Memory B cell (primary cell): Measurements from ENCODE around the gene RBM15B.

Source experiments
- ATAC-seq: fragments of 150-1000 bp; cut with Tn5 transposase; 2 replicates; pipeline ENCODE4 v1.10.0; 2021; ENCODE audit warnings: low read depth, mild to moderate bottlenecking, moderate library complexity
- DNase-seq, 2 donors: peaks; one replicate each; pipeline ENCODE4 v3.0.0; 2022; ENCODE audit warnings: low spot score in 2 of 2
- H3K27ac Mint-ChIP-seq: one replicate; pipeline ENCODE4 v1.8.0; 2022; ENCODE audit warnings: mild to moderate bottlenecking, moderate library complexity, mixed read lengths
- H3K27me3 Mint-ChIP-seq: one replicate; pipeline ENCODE4 v1.8.0; 2022; ENCODE audit warnings: mixed read lengths
- H3K36me3 Mint-ChIP-seq: one replicate; pipeline ENCODE4 v1.8.0; 2022; ENCODE audit warnings: mild to moderate bottlenecking, mixed read lengths
- H3K4me1 Mint-ChIP-seq: one replicate; pipeline ENCODE4 v1.8.0; 2022; ENCODE audit warnings: mixed read lengths
- H3K4me3 Mint-ChIP-seq: one replicate; pipeline ENCODE4 v1.8.0; 2022; ENCODE audit warnings: mild to moderate bottlenecking, moderate library complexity, mixed read lengths
- H3K9me3 Mint-ChIP-seq: one replicate; pipeline ENCODE4 v1.8.0; 2022; ENCODE audit warnings: mixed read lengths

Gene RBM15B, protein sequence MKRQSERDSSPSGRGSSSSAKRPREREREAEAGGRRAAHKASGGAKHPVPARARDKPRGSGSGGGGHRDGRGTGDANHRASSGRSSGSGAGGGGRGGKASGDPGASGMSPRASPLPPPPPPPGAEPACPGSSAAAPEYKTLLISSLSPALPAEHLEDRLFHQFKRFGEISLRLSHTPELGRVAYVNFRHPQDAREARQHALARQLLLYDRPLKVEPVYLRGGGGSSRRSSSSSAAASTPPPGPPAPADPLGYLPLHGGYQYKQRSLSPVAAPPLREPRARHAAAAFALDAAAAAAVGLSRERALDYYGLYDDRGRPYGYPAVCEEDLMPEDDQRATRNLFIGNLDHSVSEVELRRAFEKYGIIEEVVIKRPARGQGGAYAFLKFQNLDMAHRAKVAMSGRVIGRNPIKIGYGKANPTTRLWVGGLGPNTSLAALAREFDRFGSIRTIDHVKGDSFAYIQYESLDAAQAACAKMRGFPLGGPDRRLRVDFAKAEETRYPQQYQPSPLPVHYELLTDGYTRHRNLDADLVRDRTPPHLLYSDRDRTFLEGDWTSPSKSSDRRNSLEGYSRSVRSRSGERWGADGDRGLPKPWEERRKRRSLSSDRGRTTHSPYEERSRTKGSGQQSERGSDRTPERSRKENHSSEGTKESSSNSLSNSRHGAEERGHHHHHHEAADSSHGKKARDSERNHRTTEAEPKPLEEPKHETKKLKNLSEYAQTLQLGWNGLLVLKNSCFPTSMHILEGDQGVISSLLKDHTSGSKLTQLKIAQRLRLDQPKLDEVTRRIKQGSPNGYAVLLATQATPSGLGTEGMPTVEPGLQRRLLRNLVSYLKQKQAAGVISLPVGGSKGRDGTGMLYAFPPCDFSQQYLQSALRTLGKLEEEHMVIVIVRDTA

DNA sequence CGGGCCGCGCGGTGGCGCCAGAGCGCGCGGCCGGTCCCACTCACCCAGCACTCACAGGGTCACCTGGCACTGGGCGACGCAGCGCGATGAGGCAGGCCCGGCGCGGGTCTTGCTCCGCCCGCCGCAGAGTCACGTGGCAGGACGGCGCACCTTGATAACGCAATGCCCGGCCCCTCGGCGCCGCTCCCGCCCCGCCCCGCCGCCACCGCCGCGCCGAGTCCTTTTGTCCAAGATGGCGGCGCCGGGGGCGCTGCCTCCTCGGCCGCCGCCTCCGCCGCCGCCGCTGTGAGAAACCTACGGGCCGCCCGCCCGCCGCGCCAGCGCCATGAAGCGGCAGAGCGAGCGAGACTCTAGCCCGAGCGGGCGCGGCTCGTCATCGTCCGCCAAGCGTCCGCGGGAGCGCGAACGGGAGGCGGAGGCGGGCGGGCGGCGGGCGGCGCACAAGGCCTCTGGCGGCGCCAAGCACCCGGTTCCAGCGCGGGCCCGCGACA is at the start of gene RBM15B:
Gene RBM15B (plus strand): TSS at position 211 of the 491 bp plus-strand sequence. CDS start 115 bp downstream, at position 326.
- peaks cover 32% of the 10 kb centered on the region for H3K4me1 Mint-ChIP-seq
- no peaks in the 10 kb centered on the region for H3K27me3 Mint-ChIP-seq
- H3K9me3 Mint-ChIP-seq, result no peaks in the 10 kb centered on the region
- H3K36me3 Mint-ChIP-seq, result peaks cover 19% of the 10 kb centered on the region
- ATAC-seq (peak; percentile 92), DNase-seq (peak; percentile 96 to 97)
- H3K4me3 Mint-ChIP-seq, result peak within 1 kb of the TSS; percentile 83
- peak within 1 kb of the TSS; percentile 77 for H3K27ac Mint-ChIP-seq

DNA sequence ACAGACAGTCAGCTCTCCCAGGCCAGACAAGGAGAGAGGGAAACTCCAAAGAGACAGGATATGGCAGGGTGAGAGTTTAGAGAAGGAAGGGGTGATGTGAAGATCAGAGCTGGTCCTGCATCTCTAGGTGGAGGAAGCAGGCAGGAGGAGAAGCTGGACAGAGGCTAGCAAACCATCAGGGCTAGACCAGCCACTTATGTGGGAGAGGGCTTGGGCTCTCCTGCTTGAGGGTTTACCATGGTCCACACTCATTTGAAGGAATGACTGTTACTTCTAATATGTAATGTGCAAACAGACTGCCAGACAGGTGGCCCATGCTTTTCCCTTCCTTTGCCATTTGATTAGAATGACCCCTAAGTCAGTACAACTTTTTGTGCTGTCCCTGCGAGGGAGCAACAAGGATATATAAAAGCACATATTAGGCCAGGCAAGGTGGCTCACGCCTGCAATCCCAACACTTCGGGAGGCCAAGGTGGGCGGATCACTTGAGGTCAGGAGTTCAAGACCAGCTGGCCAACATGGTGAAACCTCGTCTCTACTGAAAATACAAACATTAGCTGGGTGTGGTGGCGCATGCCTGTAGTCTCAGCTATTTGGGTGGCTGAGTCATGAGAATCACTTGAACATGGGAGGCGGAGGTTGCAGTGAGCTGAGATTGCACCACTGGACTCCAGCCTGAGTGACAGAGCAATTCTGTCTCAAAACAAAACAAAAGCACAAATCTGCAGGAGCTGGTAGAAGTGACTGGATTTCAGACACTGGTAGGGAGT is 47.0 kb upstream of the RBM15B start:
- H3K4me1 Mint-ChIP-seq, result no peaks in the 10 kb centered on the region
- no peak for ATAC-seq
- no peak overlapping the region for H3K27ac Mint-ChIP-seq
- no peak overlapping the region for H3K4me3 Mint-ChIP-seq
- no peaks in the 10 kb centered on the region for H3K36me3 Mint-ChIP-seq
- H3K27me3 Mint-ChIP-seq, result peaks cover 3% of the 10 kb centered on the region
- DNase-seq, result no peak
- H3K9me3 Mint-ChIP-seq, result no peaks in the 10 kb centered on the region

DNA sequence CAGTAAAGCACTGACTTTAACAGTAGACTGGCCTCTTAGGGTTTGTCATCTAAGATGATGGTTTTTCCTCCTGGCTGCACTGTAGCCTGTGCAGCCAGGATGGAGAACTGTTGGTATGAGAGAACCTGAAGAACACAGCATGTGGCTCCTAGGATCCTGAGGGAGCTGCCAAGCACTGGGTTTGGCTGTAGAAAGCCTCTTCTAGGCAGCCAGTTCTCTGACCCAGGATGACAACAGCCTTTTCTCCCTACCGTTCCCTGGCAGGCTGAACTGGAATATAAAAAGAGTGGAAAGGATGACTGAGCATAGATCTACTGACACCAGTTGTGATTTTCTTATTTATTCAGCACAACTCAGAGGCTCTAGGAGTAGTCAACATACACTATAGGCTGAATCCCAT is 40.3 kb upstream of the RBM15B start:
- no peak for ATAC-seq
- H3K4me1 Mint-ChIP-seq, result no peaks in the 10 kb centered on the region
- H3K4me3 Mint-ChIP-seq, result no peak overlapping the region
- peaks cover 5% of the 10 kb centered on the region for H3K27me3 Mint-ChIP-seq
- no peak for DNase-seq
- H3K9me3 Mint-ChIP-seq, result no peaks in the 10 kb centered on the region
- H3K36me3 Mint-ChIP-seq, result no peaks in the 10 kb centered on the region
- no peak overlapping the region for H3K27ac Mint-ChIP-seq

DNA sequence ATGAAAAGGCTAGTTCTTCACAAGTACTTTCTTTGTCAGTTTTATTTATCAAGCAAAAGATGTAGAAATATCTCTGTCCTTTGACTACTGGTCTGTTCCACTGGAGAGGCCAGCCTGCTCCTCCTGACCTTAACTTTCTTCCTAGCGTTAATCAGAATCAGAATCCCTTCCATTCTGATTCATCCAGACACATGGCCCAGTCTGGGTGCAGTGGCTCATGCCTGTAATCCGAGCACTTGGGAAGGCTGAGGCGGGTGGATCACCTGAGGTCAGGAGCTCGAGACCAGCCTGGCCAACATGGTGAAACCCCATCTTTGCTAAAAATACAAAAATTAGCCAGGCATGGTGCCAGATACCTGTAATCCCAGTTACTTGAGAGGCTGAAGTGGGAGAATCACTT is 38.0 kb upstream of the RBM15B start:
- DNase-seq, result no peak
- Mint-ChIP-seq H3K4me3 (no peak overlapping the region), H3K4me1 (no peaks in the 10 kb centered on the region), H3K36me3 (no peaks in the 10 kb centered on the region), H3K27me3 (peaks cover 5% of the 10 kb centered on the region), H3K9me3 (no peaks in the 10 kb centered on the region), H3K27ac (no peak overlapping the region)
- ATAC-seq, result no peak

DNA sequence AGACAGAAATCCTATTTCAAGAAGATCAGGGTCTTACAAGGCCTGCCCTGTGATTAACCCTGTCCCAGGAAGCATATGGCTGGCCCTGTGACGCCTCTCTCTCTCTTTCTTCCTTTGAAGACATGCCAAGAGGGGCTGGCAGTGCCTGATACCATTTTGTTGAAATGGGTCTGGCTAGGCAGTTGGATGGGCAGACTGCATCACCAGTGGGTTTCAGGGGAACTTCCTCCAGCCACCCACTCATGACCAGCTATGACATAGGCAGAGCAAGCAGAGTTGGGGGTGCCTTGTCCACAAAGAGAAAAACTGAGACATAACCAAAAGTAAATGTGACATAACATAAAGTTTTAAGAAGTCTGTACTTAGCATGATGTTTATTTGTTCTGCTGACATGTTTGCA is 37.4 kb upstream of the RBM15B start:
- no peak overlapping the region for H3K4me3 Mint-ChIP-seq
- H3K27me3 Mint-ChIP-seq, result peaks cover 5% of the 10 kb centered on the region
- H3K27ac Mint-ChIP-seq, result no peak overlapping the region
- ATAC-seq (no peak), DNase-seq (no peak)
- H3K36me3 Mint-ChIP-seq, result no peaks in the 10 kb centered on the region
- no peaks in the 10 kb centered on the region for H3K4me1 Mint-ChIP-seq
- H3K9me3 Mint-ChIP-seq, result no peaks in the 10 kb centered on the region

DNA sequence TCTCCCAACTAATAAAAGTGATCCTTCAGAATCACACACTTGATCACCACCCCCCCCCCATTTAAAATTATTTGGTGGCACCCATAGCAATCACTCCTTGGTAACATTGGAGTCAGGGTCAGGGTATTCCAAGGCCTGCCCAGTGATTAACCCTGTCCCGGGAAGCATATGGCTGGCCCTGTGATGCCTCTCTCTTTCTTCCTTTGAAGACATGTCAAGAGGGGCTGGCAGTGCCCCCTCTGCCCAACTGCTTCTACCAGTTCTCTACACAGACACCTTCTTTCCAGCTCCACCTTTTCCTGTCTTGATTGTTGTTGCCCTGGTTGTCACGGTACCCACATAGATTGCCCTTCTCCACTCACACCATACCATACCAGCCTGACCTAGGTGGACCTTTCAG is 36.9 kb upstream of the RBM15B start:
- H3K27ac Mint-ChIP-seq, result no peak overlapping the region
- H3K4me1 Mint-ChIP-seq, result no peaks in the 10 kb centered on the region
- no peaks in the 10 kb centered on the region for H3K9me3 Mint-ChIP-seq
- DNase-seq, result no peak
- H3K36me3 Mint-ChIP-seq, result no peaks in the 10 kb centered on the region
- peaks cover 5% of the 10 kb centered on the region for H3K27me3 Mint-ChIP-seq
- ATAC-seq, result no peak
- H3K4me3 Mint-ChIP-seq, result no peak overlapping the region

DNA sequence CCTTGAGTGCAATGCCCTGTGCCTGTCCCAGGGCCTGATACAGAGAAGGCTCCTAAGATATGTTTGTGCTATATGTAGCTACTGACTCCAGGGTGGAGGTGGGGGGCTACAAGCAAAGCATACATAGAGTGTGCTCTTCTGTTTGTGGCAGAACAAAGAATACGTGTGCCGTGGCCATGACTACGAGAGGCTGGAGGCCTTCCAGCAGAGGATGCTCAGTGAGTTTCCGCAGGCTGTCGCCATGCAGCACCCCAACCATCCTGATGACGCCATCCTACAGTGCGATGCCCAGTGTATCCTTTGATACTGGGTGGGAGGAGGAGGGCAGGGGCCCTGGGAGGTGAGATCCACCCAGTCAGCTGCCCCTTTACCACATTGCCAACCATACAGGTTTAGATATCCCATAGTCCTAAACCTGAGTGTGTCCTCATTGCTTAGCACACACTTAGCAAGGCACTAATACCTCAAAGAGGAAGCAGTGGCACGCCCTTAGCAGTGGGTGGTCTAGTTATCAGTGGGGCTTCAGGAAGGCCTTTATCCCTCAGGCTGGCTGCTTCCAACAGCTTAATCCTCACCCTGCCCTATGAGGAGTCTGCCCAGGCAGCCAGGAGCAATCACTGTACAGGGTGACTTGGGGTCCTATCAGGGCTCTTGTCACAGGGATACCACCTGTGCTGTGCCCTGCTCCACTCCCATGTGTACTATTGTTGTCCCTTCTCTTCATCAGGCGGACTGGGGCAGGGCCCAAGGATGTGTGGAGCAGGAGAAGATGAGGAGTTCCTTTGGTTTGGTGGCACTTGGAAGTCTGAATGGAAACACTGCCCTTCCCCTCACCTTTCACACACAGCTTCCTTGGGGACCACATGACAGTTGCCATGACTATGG is 36.1 kb upstream of the RBM15B start:
- DNase-seq (no peak), ATAC-seq (no peak)
- Mint-ChIP-seq H3K27me3 (peaks cover 4% of the 10 kb centered on the region), H3K9me3 (no peaks in the 10 kb centered on the region), H3K27ac (no peak overlapping the region), H3K4me1 (no peaks in the 10 kb centered on the region), H3K36me3 (no peaks in the 10 kb centered on the region), H3K4me3 (no peak overlapping the region)

DNA sequence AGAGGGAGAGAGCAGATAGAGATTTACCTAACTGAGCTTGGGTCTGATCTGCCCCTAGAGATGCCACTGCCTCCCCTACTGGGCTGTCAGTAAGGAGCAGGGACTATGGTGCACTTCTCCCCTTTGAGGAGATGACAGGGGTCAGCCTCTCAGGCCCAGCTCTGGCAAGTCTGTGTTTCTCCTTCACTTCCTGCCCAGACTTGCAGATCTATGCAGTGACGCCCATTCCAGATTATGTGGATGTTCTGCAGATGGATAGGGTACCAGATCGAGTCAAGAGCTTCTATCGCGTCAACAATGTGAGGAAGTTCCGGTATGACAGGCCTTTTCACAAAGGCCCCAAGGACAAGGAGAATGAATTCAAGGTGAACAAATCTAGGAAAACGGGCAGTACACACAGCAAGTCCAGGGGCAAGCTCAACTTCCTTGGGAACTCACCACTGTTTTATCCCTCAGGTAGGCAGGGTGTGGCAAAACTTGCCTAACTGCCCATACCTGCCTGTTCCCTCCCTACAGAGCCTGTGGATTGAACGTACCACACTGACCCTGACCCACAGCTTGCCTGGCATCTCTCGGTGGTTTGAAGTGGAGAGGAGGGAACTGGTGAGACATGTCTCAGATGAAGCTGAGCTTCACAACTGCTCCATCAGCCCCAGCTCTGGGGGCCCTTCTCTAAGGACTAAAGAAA is 35.0 kb upstream of the RBM15B start:
- no peak overlapping the region for H3K4me3 Mint-ChIP-seq
- no peaks in the 10 kb centered on the region for H3K4me1 Mint-ChIP-seq
- no peaks in the 10 kb centered on the region for H3K36me3 Mint-ChIP-seq
- H3K27me3 Mint-ChIP-seq, result no peaks in the 10 kb centered on the region
- no peak overlapping the region for H3K27ac Mint-ChIP-seq
- ATAC-seq (no peak), DNase-seq (no peak)
- no peaks in the 10 kb centered on the region for H3K9me3 Mint-ChIP-seq

DNA sequence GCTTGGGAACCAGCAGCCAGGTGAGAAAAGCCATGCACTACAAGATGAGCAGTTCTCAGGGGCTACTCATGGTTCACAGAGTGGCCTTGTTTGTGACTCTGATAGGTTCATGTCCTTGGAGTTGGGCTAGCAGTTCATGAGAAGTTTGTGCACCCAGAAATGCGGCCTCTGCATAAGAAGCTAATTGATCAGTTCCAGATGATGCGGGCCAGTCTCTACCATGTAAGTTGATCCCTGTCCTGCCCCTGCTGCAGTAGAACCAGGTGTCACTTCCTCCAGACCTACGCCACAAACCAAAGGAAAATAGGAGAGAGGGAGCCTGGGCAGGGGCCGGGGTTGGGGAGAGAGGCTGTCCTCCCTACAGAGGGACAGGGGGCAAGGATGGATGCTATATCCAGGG is 33.2 kb upstream of the RBM15B start:
- no peaks in the 10 kb centered on the region for H3K4me1 Mint-ChIP-seq
- peaks cover 3% of the 10 kb centered on the region for H3K27me3 Mint-ChIP-seq
- H3K27ac Mint-ChIP-seq, result no peak overlapping the region
- no peak for ATAC-seq
- H3K36me3 Mint-ChIP-seq, result no peaks in the 10 kb centered on the region
- no peaks in the 10 kb centered on the region for H3K9me3 Mint-ChIP-seq
- no peak overlapping the region for H3K4me3 Mint-ChIP-seq
- no peak for DNase-seq

DNA sequence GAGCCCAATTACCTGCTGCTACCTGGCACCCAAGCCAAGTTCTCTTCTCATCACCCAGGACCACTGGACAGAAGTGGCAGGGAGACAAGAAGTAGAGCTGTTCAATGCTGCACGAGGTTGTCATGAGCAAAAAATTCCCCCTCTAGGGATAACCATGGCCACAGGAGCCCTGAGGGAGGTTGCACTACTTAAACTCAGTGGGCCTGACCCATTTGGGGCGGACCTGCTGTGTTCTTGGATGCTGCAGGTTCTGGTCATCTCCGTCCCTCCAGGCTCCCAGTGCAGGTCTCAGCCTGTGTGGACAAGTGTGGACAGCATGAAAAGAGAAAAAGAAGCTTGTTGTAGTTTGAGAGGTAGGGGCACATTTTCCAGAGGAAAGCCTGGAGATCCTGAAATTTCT is 32.1 kb upstream of the RBM15B start:
- H3K9me3 Mint-ChIP-seq, result no peaks in the 10 kb centered on the region
- H3K4me1 Mint-ChIP-seq, result no peaks in the 10 kb centered on the region
- no peak overlapping the region for H3K27ac Mint-ChIP-seq
- ATAC-seq (no peak), DNase-seq (no peak)
- H3K27me3 Mint-ChIP-seq, result peaks cover 3% of the 10 kb centered on the region
- H3K36me3 Mint-ChIP-seq, result no peaks in the 10 kb centered on the region
- H3K4me3 Mint-ChIP-seq, result no peak overlapping the region

DNA sequence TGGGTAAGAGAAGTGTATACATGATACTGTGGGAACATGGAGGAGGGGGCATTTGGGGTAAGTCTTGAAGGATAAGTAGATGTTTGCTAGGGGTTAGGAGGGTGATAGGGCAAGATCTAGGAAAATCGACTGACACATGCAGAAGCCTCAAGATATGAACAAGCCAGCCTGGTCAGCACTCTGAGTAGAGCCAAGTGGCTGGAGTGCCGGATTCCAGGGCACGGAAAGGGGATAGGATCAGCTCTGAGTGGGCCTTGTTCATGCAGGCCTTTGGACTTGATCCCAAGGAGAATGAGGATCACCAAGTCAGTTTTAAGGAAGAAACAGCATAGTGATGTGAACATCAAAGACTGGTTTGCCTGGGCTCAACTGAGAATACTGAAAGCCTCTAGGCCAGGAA is 30.3 kb upstream of the RBM15B start:
- Mint-ChIP-seq H3K9me3 (no peaks in the 10 kb centered on the region), H3K36me3 (no peaks in the 10 kb centered on the region), H3K27me3 (peaks cover 3% of the 10 kb centered on the region), H3K27ac (no peak overlapping the region), H3K4me3 (no peak overlapping the region), H3K4me1 (no peaks in the 10 kb centered on the region)
- no peak for ATAC-seq
- no peak for DNase-seq

DNA sequence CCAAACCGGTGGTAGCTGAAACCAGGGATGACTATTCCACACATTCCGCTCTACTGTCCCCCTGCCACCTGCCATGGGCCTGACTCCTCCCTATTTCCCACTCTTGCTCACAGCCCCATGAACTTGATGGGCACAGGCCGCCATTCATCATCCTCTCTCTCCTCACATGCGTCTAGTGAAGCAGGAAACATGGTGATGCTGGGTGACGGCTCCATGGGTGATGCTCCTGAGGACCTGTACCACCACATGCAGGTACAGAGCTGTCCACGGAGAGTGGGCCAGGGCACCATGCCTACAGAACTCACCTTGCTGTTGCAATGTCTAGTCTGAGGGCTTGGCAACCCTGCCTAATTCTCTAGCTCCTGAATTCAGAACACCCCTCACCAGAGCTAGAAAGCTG is 29.3 kb upstream of the RBM15B start:
- no peak for DNase-seq
- ATAC-seq, result no peak
- H3K27ac Mint-ChIP-seq, result no peak overlapping the region
- H3K4me1 Mint-ChIP-seq, result no peaks in the 10 kb centered on the region
- H3K27me3 Mint-ChIP-seq, result peaks cover 5% of the 10 kb centered on the region
- no peaks in the 10 kb centered on the region for H3K36me3 Mint-ChIP-seq
- H3K9me3 Mint-ChIP-seq, result no peaks in the 10 kb centered on the region
- no peak overlapping the region for H3K4me3 Mint-ChIP-seq

DNA sequence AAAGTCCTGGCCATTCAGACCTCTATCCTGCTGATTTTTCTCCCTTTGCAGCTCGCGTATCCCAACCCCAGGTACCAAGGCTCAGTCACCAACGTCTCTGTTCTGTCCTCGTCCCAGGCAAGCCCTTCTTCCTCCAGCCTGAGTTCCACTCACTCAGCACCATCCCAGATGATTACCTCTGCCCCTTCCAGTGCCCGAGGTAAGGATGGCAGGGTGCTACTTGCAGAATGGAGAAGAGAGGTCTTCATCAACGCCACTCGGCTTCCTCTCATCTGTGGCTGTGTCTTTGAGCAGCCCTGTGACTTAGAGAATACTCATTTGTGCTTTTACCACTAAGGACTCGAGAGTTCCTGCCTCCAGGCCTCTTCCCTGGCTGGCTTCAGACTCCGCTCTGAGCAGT is 28.6 kb upstream of the RBM15B start:
- Mint-ChIP-seq H3K36me3 (no peaks in the 10 kb centered on the region), H3K4me1 (no peaks in the 10 kb centered on the region), H3K27me3 (peaks cover 11% of the 10 kb centered on the region), H3K27ac (no peak overlapping the region), H3K9me3 (no peaks in the 10 kb centered on the region), H3K4me3 (no peak overlapping the region)
- DNase-seq (no peak), ATAC-seq (no peak)
